Activated T-helper 2 cell treated with anti-CD3 and anti-CD28 coated beads, Interferon-gamma antibody, Interleukin-2, Interleukin-4, amounts not matched to agents 10 μg/mL and 5 μg/mL and 100 μg/mL, durations not matched to agents 14 hours and 24 hours and 36 hours (primary cell): Measurements from ENCODE around the gene COX10. TPM values are rescaled to one million over a fixed set of nuclear protein-coding genes. Genes with fewer than 3 reads are reported as not detected.
"Not testable (repeated sequence)": the region's sequence is repeated elsewhere in the genome, so short reads cannot be mapped to it uniquely, and the experiment has no call there.

ENCODE experiments used
- DNase-seq: peaks from one replicate; pipeline ENCODE4 v3.0.0; 2021; ENCODE audit warnings: low spot score
- H3K27ac Mint-ChIP-seq: one replicate; pipeline ENCODE4 v1.8.0; 2021; ENCODE audit warnings: mixed read lengths
- H3K27me3 Mint-ChIP-seq: one replicate; pipeline ENCODE4 v1.8.0; 2021; ENCODE audit warnings: low read depth, mixed read lengths
- H3K36me3 Mint-ChIP-seq: one replicate; pipeline ENCODE4 v1.8.0; 2021; ENCODE audit warnings: low read depth, mixed read lengths
- H3K4me1 Mint-ChIP-seq: one replicate; pipeline ENCODE4 v1.8.0; 2021; ENCODE audit warnings: low read depth, mixed read lengths
- H3K4me3 Mint-ChIP-seq: one replicate; pipeline ENCODE4 v1.8.0; 2021; ENCODE audit warnings: low read depth, mild to moderate bottlenecking, moderate library complexity, mixed read lengths
- H3K9me3 Mint-ChIP-seq: one replicate; pipeline ENCODE4 v1.8.0; 2021; ENCODE audit warnings: mixed read lengths
- intact Hi-C: fragments of 100-400 bp; cut with micrococcal nuclease; formaldehyde crosslinking; loops from one replicate; pipeline ENCODE4 v1.15.1; 2023
- total RNA-seq: library from RNA; stranded (reverse); gene quantifications from 2 replicates; pipeline ENCODE4 v1.2.3, GENCODE V29; 2022

COX10 gene
- total RNA-seq, 1 donor from 2014 or later: 24.9 TPM

DNA sequence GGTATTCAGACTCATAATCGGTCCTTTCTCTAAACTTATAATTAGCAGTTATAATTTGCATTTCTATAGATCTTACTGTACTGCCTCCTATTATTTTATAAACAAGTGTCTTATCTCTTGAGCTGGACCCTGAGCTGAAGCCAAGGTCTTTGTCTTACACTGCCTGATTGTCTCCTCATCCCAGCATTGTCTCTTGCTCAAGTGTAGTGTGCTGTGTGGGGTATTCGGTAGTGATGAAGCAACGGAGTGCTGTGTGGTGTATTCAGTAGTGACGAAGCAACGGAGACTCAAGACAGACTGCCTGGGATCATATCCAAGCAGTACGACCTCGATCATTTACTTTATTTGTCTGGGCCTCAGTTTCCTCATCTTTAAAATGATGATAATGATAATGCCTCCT, 69.3 kb downstream of the COX10 start:
- intact Hi-C loops: no loop called here
- DNase-seq: no peak
- H3K27ac Mint-ChIP-seq: no peak overlapping the region
- H3K27me3 Mint-ChIP-seq: no peaks in the 10 kb centered on the region
- peaks cover 13% of the 10 kb centered on the region for H3K4me1 Mint-ChIP-seq
- H3K4me3 Mint-ChIP-seq: no peak overlapping the region
- no peaks in the 10 kb centered on the region for H3K9me3 Mint-ChIP-seq
- H3K36me3 Mint-ChIP-seq: no peaks in the 10 kb centered on the region

- Mint-ChIP-seq H3K27me3 (no peaks in the 10 kb centered on the region), H3K36me3 (peaks cover 19% of the 10 kb centered on the region), H3K4me3 (no peak overlapping the region), H3K9me3 (peaks cover 25% of the 10 kb centered on the region), H3K4me1 (peaks cover 15% of the 10 kb centered on the region), H3K27ac (no peak overlapping the region)
- intact Hi-C loops: no loop called here
- DNase-seq: no peak
Measured at GRCh38 chr17:14143688-14144087, 74.4 kb downstream of the COX10 start.

GRCh38 chr17:14144508-14144907, 75.2 kb downstream of the COX10 start:
- H3K27me3 Mint-ChIP-seq: no peaks in the 10 kb centered on the region
- peaks cover 22% of the 10 kb centered on the region for H3K36me3 Mint-ChIP-seq
- intact Hi-C loops: no loop called here
- peaks cover 15% of the 10 kb centered on the region for H3K4me1 Mint-ChIP-seq
- H3K9me3 Mint-ChIP-seq: peaks cover 25% of the 10 kb centered on the region
- no peak overlapping the region for H3K27ac Mint-ChIP-seq
- DNase-seq: no peak
- no peak overlapping the region for H3K4me3 Mint-ChIP-seq

DNA sequence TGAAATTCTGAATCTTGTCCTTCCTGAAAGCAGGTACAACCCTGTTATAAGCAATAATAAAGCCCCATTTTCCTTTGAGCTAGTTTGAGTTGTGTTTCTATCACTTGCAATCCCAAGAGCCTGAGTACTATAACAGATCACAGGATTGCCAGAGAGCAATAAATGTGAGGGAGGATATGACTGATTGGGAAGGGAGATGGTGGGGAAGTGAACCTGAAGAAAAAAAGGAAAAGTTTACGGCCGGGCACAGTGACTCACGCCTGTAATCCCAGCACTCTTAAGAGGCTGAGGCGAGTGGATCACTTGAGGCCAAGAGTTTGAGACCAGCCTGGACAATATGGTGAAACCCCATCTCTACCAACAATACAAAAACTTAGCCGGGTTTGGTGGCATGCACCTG, 80.4 kb downstream of the COX10 start:
- H3K27ac Mint-ChIP-seq: no peak overlapping the region
- no peak overlapping the region for H3K4me3 Mint-ChIP-seq
- no peaks in the 10 kb centered on the region for H3K27me3 Mint-ChIP-seq
- H3K4me1 Mint-ChIP-seq: peaks cover 30% of the 10 kb centered on the region
- intact Hi-C loops: no loop called here
- peaks cover 54% of the 10 kb centered on the region for H3K36me3 Mint-ChIP-seq
- no peak for DNase-seq
- peaks cover 37% of the 10 kb centered on the region for H3K9me3 Mint-ChIP-seq

GRCh38 chr17:14150619-14151018, 81.3 kb downstream of the COX10 start:
- peaks cover 28% of the 10 kb centered on the region for H3K9me3 Mint-ChIP-seq
- intact Hi-C loops: no loop called here
- H3K36me3 Mint-ChIP-seq: peaks cover 53% of the 10 kb centered on the region

DNA sequence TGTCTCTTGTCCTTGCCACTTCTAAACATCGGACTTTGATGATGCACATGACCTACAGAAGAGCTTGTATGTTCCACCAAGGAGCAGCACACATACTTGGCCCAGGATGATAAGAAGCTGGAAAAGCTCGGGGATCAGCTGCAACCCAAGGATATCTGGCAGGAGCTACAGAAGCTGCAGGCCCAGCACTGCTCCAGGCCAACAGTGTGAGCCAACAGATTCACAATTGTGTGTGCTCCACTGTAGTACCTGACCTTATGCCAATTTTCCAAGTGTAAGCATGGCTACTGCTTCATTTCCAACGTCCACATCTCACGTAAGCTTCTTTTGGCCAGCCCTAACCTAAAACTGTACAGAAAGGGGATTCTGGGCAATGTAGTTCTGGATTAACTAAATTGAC, 83.4 kb downstream of the COX10 start:
- intact Hi-C loops: no loop called here
- no peak overlapping the region for H3K27ac Mint-ChIP-seq
- peaks cover 13% of the 10 kb centered on the region for H3K9me3 Mint-ChIP-seq
- H3K4me3 Mint-ChIP-seq: no peak overlapping the region
- peaks cover 47% of the 10 kb centered on the region for H3K36me3 Mint-ChIP-seq
- peaks cover 35% of the 10 kb centered on the region for H3K4me1 Mint-ChIP-seq
- no peak for DNase-seq
- H3K27me3 Mint-ChIP-seq: no peaks in the 10 kb centered on the region

More at GRCh38 chr17:14150619-14151018, 81.3 kb downstream of the COX10 start:
- no peak for DNase-seq
- H3K4me3 Mint-ChIP-seq: no peak overlapping the region
- peaks cover 28% of the 10 kb centered on the region for H3K4me1 Mint-ChIP-seq
- no peak overlapping the region for H3K27ac Mint-ChIP-seq
- no peaks in the 10 kb centered on the region for H3K27me3 Mint-ChIP-seq

DNA sequence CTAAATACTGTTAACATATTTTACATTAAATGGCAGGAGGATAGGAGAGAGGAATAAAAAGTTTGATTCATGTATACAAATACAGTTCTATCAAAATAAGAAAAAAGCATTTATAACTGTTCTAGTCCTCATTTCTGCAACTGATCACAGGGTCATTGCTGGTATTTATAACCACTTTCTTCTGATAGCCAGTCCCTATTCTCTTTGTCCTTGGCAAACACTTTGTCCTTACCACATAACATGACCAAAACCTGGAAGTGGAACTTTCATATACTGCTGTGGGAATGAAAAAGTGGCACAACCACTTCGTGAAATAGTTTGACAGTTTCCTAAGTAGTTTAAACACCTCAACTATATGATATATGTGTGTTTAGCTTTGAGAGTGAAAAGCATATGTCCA, 84.1 kb downstream of the COX10 start:
- H3K27me3 Mint-ChIP-seq: no peaks in the 10 kb centered on the region
- no peak overlapping the region for H3K27ac Mint-ChIP-seq
- DNase-seq: no peak
- H3K9me3 Mint-ChIP-seq: peaks cover 13% of the 10 kb centered on the region
- H3K4me3 Mint-ChIP-seq: no peak overlapping the region
- intact Hi-C loops: no loop called here
- peaks cover 47% of the 10 kb centered on the region for H3K36me3 Mint-ChIP-seq
- H3K4me1 Mint-ChIP-seq: peaks cover 34% of the 10 kb centered on the region

GRCh38 chr17:14156689-14157088, 87.4 kb downstream of the COX10 start:
- Mint-ChIP-seq H3K27ac (no peak overlapping the region), H3K4me3 (no peak overlapping the region), H3K36me3 (peaks cover 56% of the 10 kb centered on the region), H3K27me3 (no peaks in the 10 kb centered on the region), H3K4me1 (peaks cover 27% of the 10 kb centered on the region), H3K9me3 (peaks cover 9% of the 10 kb centered on the region)
- DNase-seq: no peak
- intact Hi-C loops: no loop called here

DNA sequence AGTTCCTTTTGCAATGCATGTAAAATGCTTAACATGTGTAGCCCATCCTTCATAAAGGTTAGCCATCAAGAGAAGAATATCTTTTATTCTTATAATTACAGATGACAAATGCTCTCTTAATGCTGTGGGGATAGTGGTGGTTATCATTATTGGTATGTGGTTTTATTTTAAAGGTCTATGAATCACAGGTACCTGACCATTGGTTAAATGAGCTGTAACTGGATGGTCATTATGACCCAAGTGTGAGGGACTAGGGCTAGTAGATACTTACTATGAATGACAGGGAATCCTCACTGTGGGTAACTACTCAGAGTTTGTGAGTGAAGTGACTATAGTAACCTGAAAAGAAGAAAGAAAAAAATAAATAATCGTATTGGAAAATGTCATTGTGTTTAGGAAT, 88.5 kb downstream of the COX10 start:
- Mint-ChIP-seq H3K27ac (no peak overlapping the region), H3K4me1 (peaks cover 25% of the 10 kb centered on the region), H3K27me3 (no peaks in the 10 kb centered on the region), H3K4me3 (no peak overlapping the region), H3K36me3 (peaks cover 56% of the 10 kb centered on the region), H3K9me3 (no peaks in the 10 kb centered on the region)
- DNase-seq: no peak
- intact Hi-C loops: no loop called here

- Mint-ChIP-seq H3K27ac (no peak overlapping the region), H3K4me3 (no peak overlapping the region), H3K36me3 (peaks cover 56% of the 10 kb centered on the region), H3K4me1 (peaks cover 23% of the 10 kb centered on the region), H3K27me3 (no peaks in the 10 kb centered on the region), H3K9me3 (no peaks in the 10 kb centered on the region)
- intact Hi-C loops: no loop called here
- DNase-seq: no peak
Measured at GRCh38 chr17:14158707-14159106, 89.4 kb downstream of the COX10 start.

- intact Hi-C loops: no loop called here
- Mint-ChIP-seq H3K4me1 (peaks cover 34% of the 10 kb centered on the region), H3K27ac (no peak overlapping the region), H3K27me3 (no peaks in the 10 kb centered on the region), H3K4me3 (no peak overlapping the region), H3K9me3 (no peaks in the 10 kb centered on the region), H3K36me3 (peaks cover 54% of the 10 kb centered on the region)
- no peak for DNase-seq
Measured at GRCh38 chr17:14161419-14161818, 92.1 kb downstream of the COX10 start.

DNA sequence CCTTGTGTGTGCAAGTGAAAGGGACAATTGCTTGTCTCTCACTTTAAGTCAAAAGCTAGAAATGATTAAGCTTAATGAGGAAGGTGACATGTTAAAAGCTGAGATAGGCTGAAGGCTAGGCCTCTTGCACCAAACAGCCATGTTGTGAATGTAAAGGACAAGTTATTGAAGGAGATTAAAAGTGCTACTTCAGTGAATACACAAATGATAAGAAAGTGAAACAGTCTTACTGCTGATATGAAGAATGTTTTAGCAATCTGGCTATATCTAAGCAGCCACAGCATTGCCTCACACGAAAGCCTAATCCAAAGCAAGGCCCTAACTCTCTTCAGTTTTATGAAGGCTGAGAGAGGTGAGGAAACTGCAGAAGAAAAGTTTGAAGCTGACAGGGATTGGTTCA, 96.3 kb downstream of the COX10 start:
- Mint-ChIP-seq H3K9me3 (peaks cover 29% of the 10 kb centered on the region), H3K4me1 (peaks cover 26% of the 10 kb centered on the region), H3K27ac (peak overlapping the region; percentile 70), H3K4me3 (no peak overlapping the region), H3K27me3 (no peaks in the 10 kb centered on the region), H3K36me3 (peaks cover 77% of the 10 kb centered on the region)
- DNase-seq: no peak
- intact Hi-C loops: no loop called here

DNA sequence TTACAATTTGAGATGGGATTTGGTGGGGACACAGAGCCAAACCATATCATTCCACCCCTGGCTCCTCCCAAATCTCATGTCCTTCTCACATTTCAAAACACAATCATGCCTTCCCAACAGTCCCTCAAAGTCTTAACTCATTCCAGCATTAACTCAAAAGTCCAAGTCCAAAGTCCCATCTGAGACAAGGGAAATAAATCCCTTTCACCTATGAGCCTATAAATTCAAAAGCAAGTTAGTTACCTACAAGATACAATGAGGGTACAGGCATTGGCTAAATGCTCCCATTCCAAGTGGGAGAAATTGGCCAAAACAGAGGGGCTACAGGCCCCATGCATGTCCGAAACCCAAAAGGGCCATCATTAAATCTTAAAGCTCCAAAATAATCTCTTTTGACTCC, 98.5 kb downstream of the COX10 start:
- H3K27me3 Mint-ChIP-seq, intact Hi-C loops: not testable (repeated sequence)

GRCh38 chr17:14168582-14168981, 99.3 kb downstream of the COX10 start:
- Mint-ChIP-seq H3K9me3 (peaks cover 29% of the 10 kb centered on the region), H3K4me1 (peaks cover 23% of the 10 kb centered on the region), H3K36me3 (peaks cover 63% of the 10 kb centered on the region), H3K27ac (no peak overlapping the region), H3K27me3 (no peaks in the 10 kb centered on the region), H3K4me3 (no peak overlapping the region)
- intact Hi-C loops: no loop called here
- no peak for DNase-seq

More for the DNA sequence above, 98.5 kb downstream of the COX10 start:
- peaks cover 29% of the 10 kb centered on the region for H3K9me3 Mint-ChIP-seq
- H3K36me3 Mint-ChIP-seq: peaks cover 61% of the 10 kb centered on the region
- DNase-seq, H3K27ac Mint-ChIP-seq, H3K4me3 Mint-ChIP-seq: not testable (repeated sequence)
- H3K4me1 Mint-ChIP-seq: peaks cover 21% of the 10 kb centered on the region
